HCT116 (cell line): ENCODE results near the gene SLC6A2. TPM values are rescaled to one million over a fixed set of nuclear protein-coding genes. Genes with fewer than 3 reads are reported as not detected.

ENCODE experiments used
- ATAC-seq: fragments of 200-7000 bp; cut with Tn5 transposase; 2 replicates; pipeline ENCODE4 v1.9.1; 2020; ENCODE audit warnings: mild to moderate bottlenecking, moderate library complexity
- BruUV-seq: library from RNA; stranded (reverse); fragments of 400-500 nt; replicated peaks from 2 replicates; lab custom pipeline; 2021; lab: Mats Ljungman, UMichigan
- CTCF ChIA-PET: fragments of 300-600 bp; sonication (Branson Sonifier 250); formaldehyde crosslinking; loops from one replicate; lab custom pipeline; 2021; ENCODE audit warnings: antibody characterized with exemption; lab: Charles Lee
- POLR2A ChIA-PET: fragments of 300-600, 350-600 bp; sonication (Branson Sonifier 250); formaldehyde crosslinking; loops from one replicate; lab custom pipeline; 2021; ENCODE audit warnings: antibody characterized with exemption; lab: Charles Lee
- RAD21 ChIA-PET, 2 experiments: fragments of 300-600 bp; sonication (Branson Sonifier 250); formaldehyde crosslinking; loops; one replicate each; lab custom pipeline; 2023; ENCODE audit warnings: low total read pairs in 2 of 2; ENCODE audit not compliant: uncharacterized antibody in 2 of 2, unreplicated experiment in 2 of 2, low non-redundant PET in 1 of 2; lab: Charles Lee
- DNase-seq: peaks from one replicate; pipeline ENCODE4 v3.0.0-alpha.2; 2010; ENCODE audit warnings: low read depth, low spot score
- H2AFZ ChIP-seq: fragments of 200-600 bp; shearing (Covaris generic), sonication (generic); 2 replicates; pipeline ENCODE4 v1.6.1; 2017; ENCODE audit warnings: low read depth, mixed run types, mixed read lengths, antibody characterized with exemption, low read length; ENCODE audit not compliant: poor library complexity, severe bottlenecking
- H3K27ac ChIP-seq: 2 replicates; pipeline ENCODE4 v1.5.1; 2012; ENCODE audit warnings: low read depth, low read length
- H3K27me3 ChIP-seq: fragments of 200-600 bp; sonication (generic); 2 replicates; pipeline ENCODE4 v1.6.1; 2016; ENCODE audit warnings: mixed run types, low read length, mixed read lengths; ENCODE audit not compliant: insufficient read depth
- H3K36me3 ChIP-seq, 2 experiments: fragments of 200-500 bp in 1 of 2; fragments of 200-600 bp in 1 of 2; sonication (Bioruptor generic) in 1 of 2; sonication (generic) in 1 of 2; 2 replicates each; pipeline versions ENCODE4 v1.5.1 to v1.6.1; 2014 to 2016; ENCODE audit warnings: low read length in 2 of 2, inconsistent platforms in 1 of 2, mixed read lengths in 1 of 2, mixed run types in 1 of 2; ENCODE audit not compliant: insufficient read depth in 2 of 2, control insufficient read depth in 1 of 2
- H3K4me1 ChIP-seq, 2 experiments: fragments of 200-600 bp in 1 of 2; sonication (generic) in 1 of 2; 2 replicates each; pipeline versions ENCODE4 v1.5.1 to v1.6.1; 2012 to 2017; ENCODE audit warnings: low read length in 2 of 2, inconsistent platforms in 1 of 2, mild to moderate bottlenecking in 1 of 2, mixed read lengths in 1 of 2, mixed run types in 1 of 2, moderate library complexity in 1 of 2; ENCODE audit not compliant: insufficient read depth in 2 of 2, control insufficient read depth in 1 of 2
- H3K4me2 ChIP-seq: fragments of 200-600 bp; sonication (generic); 2 replicates; pipeline ENCODE4 v1.6.1; 2017; ENCODE audit warnings: mixed run types, low read length, mixed read lengths
- H3K4me3 ChIP-seq, 2 experiments: fragments of 200-600 bp in 1 of 2; sonication (generic) in 1 of 2; replicated peaks in 1 of 2; 2 replicates each; pipeline ENCODE4 v1.5.1; 2011 to 2016; ENCODE audit warnings: low read length in 2 of 2, control low read depth in 1 of 2, low read depth in 1 of 2, mild to moderate bottlenecking in 1 of 2, mixed read lengths in 1 of 2, mixed run types in 1 of 2
- H3K79me2 ChIP-seq: fragments of 200-600 bp; sonication (generic); 2 replicates; pipeline ENCODE4 v1.6.1; 2017; ENCODE audit warnings: mild to moderate bottlenecking, mixed run types, low read length, moderate library complexity, mixed read lengths; ENCODE audit not compliant: insufficient read depth
- H3K9ac ChIP-seq: fragments of 200-600 bp; sonication (generic); 2 replicates; pipeline ENCODE4 v1.6.1; 2016; ENCODE audit warnings: low read length, mixed read lengths
- H3K9me2 ChIP-seq: fragments of 200-600 bp; sonication (generic), shearing (Covaris generic); 2 replicates; pipeline ENCODE4 v1.6.1; 2017; ENCODE audit warnings: mixed run types, mild to moderate bottlenecking, moderate library complexity; ENCODE audit not compliant: insufficient read depth
- H3K9me3 ChIP-seq, 2 experiments: fragments of 200-500 bp in 1 of 2; fragments of 200-600 bp in 1 of 2; sonication (Bioruptor generic) in 1 of 2; sonication (generic) in 1 of 2; 2 replicates each; pipeline ENCODE4 v1.6.1; 2014 to 2017; ENCODE audit warnings: low read length in 2 of 2, mixed read lengths in 2 of 2, inconsistent platforms in 1 of 2, low read depth in 1 of 2, mild to moderate bottlenecking in 1 of 2, mixed run types in 1 of 2, moderate library complexity in 1 of 2; ENCODE audit not compliant: control insufficient read depth in 1 of 2, insufficient read depth in 1 of 2
- H4K20me1 ChIP-seq: fragments of 200-600 bp; sonication (generic), shearing (Covaris generic); 2 replicates; pipeline ENCODE4 v1.6.1; 2017; ENCODE audit warnings: mixed run types, mild to moderate bottlenecking, moderate library complexity; ENCODE audit not compliant: insufficient read depth
- ATF3 ChIP-seq: IDR thresholded peaks from 2 replicates; pipeline ENCODE4 v1.6.1; 2012
- CEBPB ChIP-seq: IDR thresholded peaks from 2 replicates; pipeline ENCODE4 v1.6.1; 2012; ENCODE audit warnings: low read depth
- EGR1 ChIP-seq: IDR thresholded peaks from 2 replicates; pipeline ENCODE4 v1.6.1; 2012; ENCODE audit warnings: low read depth
- ELF1 ChIP-seq: IDR thresholded peaks from 2 replicates; pipeline ENCODE4 v1.6.1; 2012; ENCODE audit warnings: low read depth, borderline replicate concordance
- EZH2 ChIP-seq: fragments of 200-600 bp; sonication (generic); IDR thresholded peaks from 2 replicates; pipeline ENCODE4 v1.6.1; 2017; ENCODE audit warnings: antibody characterized with exemption, mixed run types
- FOSL1 ChIP-seq: IDR thresholded peaks from 2 replicates; pipeline ENCODE4 v1.6.1; 2012; ENCODE audit warnings: low read depth
- JUND ChIP-seq: IDR thresholded peaks from 2 replicates; pipeline ENCODE4 v1.6.1; 2012
- POLR2A ChIP-seq: IDR thresholded peaks from 2 replicates; pipeline ENCODE4 v1.7.0; 2011; ENCODE audit warnings: borderline replicate concordance; ENCODE audit not compliant: insufficient read depth, insufficient read length; ENCODE audit errors: extremely low read depth
- POLR2AphosphoS5 ChIP-seq: IDR thresholded peaks from 2 replicates; pipeline ENCODE4 v1.6.1; 2011; ENCODE audit warnings: mild to moderate bottlenecking, low read depth, low read length, moderate library complexity
- RAD21 ChIP-seq: IDR thresholded peaks from 2 replicates; pipeline ENCODE4 v1.6.1; 2012; ENCODE audit warnings: low read depth, mild to moderate bottlenecking
- REST ChIP-seq: IDR thresholded peaks from 2 replicates; pipeline ENCODE4 v1.6.1; 2012; ENCODE audit warnings: low read depth
- SIN3A ChIP-seq: IDR thresholded peaks from 2 replicates; pipeline ENCODE4 v1.6.1; 2012; ENCODE audit warnings: low read depth
- SP1 ChIP-seq: IDR thresholded peaks from 2 replicates; pipeline ENCODE4 v1.6.1; 2012; ENCODE audit warnings: low read depth
- YY1 ChIP-seq: IDR thresholded peaks from 2 replicates; pipeline ENCODE4 v1.6.1; 2011; ENCODE audit warnings: low read length, low read depth, moderate library complexity, mild to moderate bottlenecking; ENCODE audit not compliant: insufficient replicate concordance; ENCODE audit errors: extremely low read depth
- ZBTB33 ChIP-seq: IDR thresholded peaks from 2 replicates; pipeline ENCODE4 v1.6.1; 2011; ENCODE audit warnings: mild to moderate bottlenecking, low read length, moderate library complexity; ENCODE audit not compliant: insufficient replicate concordance; ENCODE audit errors: extremely low read depth
- ZFX ChIP-seq: fragments of 450-650 bp; IDR thresholded peaks from 2 replicates; pipeline ENCODE4 v1.6.1; 2017
- ZNF274 ChIP-seq: fragments of 200-500 bp; sonication (Bioruptor generic); IDR thresholded peaks from 2 replicates; pipeline ENCODE4 v1.6.1; 2014; ENCODE audit warnings: mild to moderate bottlenecking, low read depth, low read length, inconsistent platforms
- intact Hi-C: fragments of 100-400 bp; cut with micrococcal nuclease; formaldehyde crosslinking; loops from 2 replicates; pipeline ENCODE4 v1.10.0; 2022
- total RNA-seq: library from RNA; stranded (reverse); gene quantifications from one replicate; pipeline ENCODE4 v1.2.1, GENCODE V29; 2021; ENCODE audit not compliant: unreplicated experiment

The SLC6A2 gene
- total RNA-seq, 1 experiment from 2014 or later = not detected

- POLR2A ChIA-PET = no interaction called here
- BruUV-seq = no TSS peak
- no peaks in the 10 kb centered on the region for H3K36me3 ChIP-seq
- H3K27me3 ChIP-seq = peaks cover 13% of the 10 kb centered on the region; the same call in 1 of the 2 replicates
- no peaks in the 10 kb centered on the region for H3K9me2 ChIP-seq
- no peaks in the 10 kb centered on the region for H3K79me2 ChIP-seq
- no peak overlapping the region for H3K4me3 ChIP-seq
- no peak overlapping the region for H2AFZ ChIP-seq
- 0 out of 4 replicates have a peak, but pooled peaks cover 0 to 3% of the 10 kb centered on the region in 2 experiments for H3K4me1 ChIP-seq
- no peak for DNase-seq
- no peak overlapping the region for H3K4me2 ChIP-seq
- H3K9ac ChIP-seq = no peak overlapping the region
- TF ChIP-seq CEBPB (no peak), EZH2 (no peak), FOSL1 (no peak), JUND (no peak), POLR2AphosphoS5 (no peak), ZNF274 (no peak), SIN3A (no peak), EGR1 (no peak), ELF1 (no peak), ATF3 (no peak), REST (no peak), POLR2A (no peak), ZBTB33 (no peak), YY1 (no peak), SP1 (no peak), ZFX (no peak), RAD21 (no peak)
- TF ChIP-seq, all 23 proteins: peak for 0
- Histone ChIP-seq H4K20me1 (no peaks in the 10 kb centered on the region), H3K9me3 (no peaks in the 10 kb centered on the region), H3K27ac (no peak overlapping the region)
- intact Hi-C loops = no loop called here
- RAD21 ChIA-PET = no interaction called here
- no peak for ATAC-seq
- CTCF ChIA-PET = no interaction called here
These were observed 16.7 kb downstream of the SLC6A2 start for GRCh38 chr16:55672471-55672870.
